K562 (cell line): ENCODE measurements around the gene UBE2N. TPM values are rescaled to one million over a fixed set of nuclear protein-coding genes. Genes with fewer than 3 reads are reported as not detected.

Experiments
- ATAC-seq: fragments of 200-7000 bp; cut with Tn5 transposase; 3 replicates; pipeline ENCODE4 v1.9.1; 2020; ENCODE audit warnings: moderate library complexity
- BruUV-seq: library from RNA; stranded (reverse); fragments of 400-500 nt; replicated peaks from 2 replicates; lab custom pipeline; 2021; lab: Mats Ljungman, UMichigan
- CTCF ChIA-PET: fragments of 300-600 bp; formaldehyde crosslinking; extraction: SDS; loops from one replicate; lab custom pipeline; 2021; ENCODE audit warnings: low intra/inter-chr PET ratio; lab: Yijun Ruan, JAX
- POLR2A ChIA-PET: fragments of 300-600, 350-650 bp; sonication (Branson Sonifier 250); formaldehyde crosslinking; extraction: SDS; loops from one replicate; lab custom pipeline; 2021; ENCODE audit warnings: antibody characterized with exemption, inconsistent platforms; lab: Yijun Ruan, JAX
- DNase-seq, 4 experiments: peaks; one replicate each; pipeline versions ENCODE4 v3.0.0 to v3.0.0-alpha.2; 2011 to 2018; ENCODE audit warnings: low spot score in 3 of 4, mixed read lengths in 3 of 4; ENCODE audit errors: extremely low read depth in 1 of 4
- FAIRE-seq: peaks from 2 replicates; lab custom pipeline; 2011; peaks lifted over from hg19 to GRCh38; lab: Jason Lieb, UNC
- H2AFZ ChIP-seq: 2 replicates; pipeline ENCODE4 v1.6.0; 2011; ENCODE audit warnings: low read depth, low read length, control low read depth, inconsistent platforms
- H3K27ac ChIP-seq: fragments of 200-600 bp; 3 replicates; pipeline ENCODE4 v1.8.0; 2011; ENCODE audit warnings: low read depth, mild to moderate bottlenecking, control low read depth, inconsistent platforms, low read length, moderate library complexity, mixed read lengths; ENCODE audit errors: extremely low read depth
- H3K27me3 ChIP-seq, 2 experiments: fragments of 300-600 bp in 1 of 2; 2 replicates in 1 of 2; 3 replicates in 1 of 2; pipeline versions ENCODE4 v1.6.0 to v1.8.0; 2011; ENCODE audit warnings: inconsistent platforms in 2 of 2, low read length in 2 of 2, mild to moderate bottlenecking in 1 of 2, mixed read lengths in 1 of 2, moderate library complexity in 1 of 2; ENCODE audit not compliant: control insufficient read depth in 2 of 2, insufficient read depth in 2 of 2
- H3K36me3 ChIP-seq: fragments of 300-600 bp; 3 replicates; pipeline ENCODE4 v1.8.0; 2011; ENCODE audit warnings: mild to moderate bottlenecking, low read length, inconsistent platforms; ENCODE audit not compliant: control insufficient read depth, insufficient read depth
- H3K4me1 ChIP-seq, 2 experiments: fragments of 200-600 bp in 1 of 2; replicated peaks in 1 of 2; 2 replicates in 1 of 2; 3 replicates in 1 of 2; pipeline versions ENCODE4 v1.5.1 to v1.8.0; 2011; ENCODE audit warnings: inconsistent platforms in 2 of 2, low read length in 2 of 2, mild to moderate bottlenecking in 1 of 2, mixed read lengths in 1 of 2, moderate library complexity in 1 of 2; ENCODE audit not compliant: control insufficient read depth in 2 of 2, insufficient read depth in 2 of 2
- H3K4me2 ChIP-seq: 2 replicates; pipeline ENCODE4 v1.6.1; 2011; ENCODE audit warnings: low read length, control low read depth, inconsistent platforms, mixed read lengths; ENCODE audit not compliant: insufficient read depth
- H3K4me3 ChIP-seq: fragments of 200-600 bp; sonication (generic), shearing (Covaris generic); 2 replicates; pipeline ENCODE4 v1.5.1; 2016; ENCODE audit warnings: control low read depth, inconsistent platforms
- H3K79me2 ChIP-seq: fragments of 200-600 bp; 3 replicates; pipeline ENCODE4 v1.8.0; 2011; ENCODE audit warnings: low read length, inconsistent platforms; ENCODE audit not compliant: control insufficient read depth, insufficient read depth
- H3K9ac ChIP-seq, 2 experiments: 2 replicates each; pipeline versions ENCODE4 v1.6.0 to v1.6.1; 2011; ENCODE audit warnings: low read depth in 2 of 2, low read length in 2 of 2, control low read depth in 1 of 2, inconsistent platforms in 1 of 2, mild to moderate bottlenecking in 1 of 2, mixed read lengths in 1 of 2; ENCODE audit not compliant: insufficient read depth in 1 of 2
- H3K9me1 ChIP-seq: one replicate; pipeline ENCODE4 v1.6.0; 2011; ENCODE audit warnings: inconsistent platforms, mild to moderate bottlenecking, low read length, moderate library complexity; ENCODE audit not compliant: control insufficient read depth, insufficient read depth
- H3K9me3 ChIP-seq: replicated peaks from 2 replicates; pipeline ENCODE4 v1.5.1; 2011; ENCODE audit warnings: low read depth, low read length, inconsistent platforms; ENCODE audit not compliant: control insufficient read depth, insufficient read depth
- H4K20me1 ChIP-seq: replicated peaks from 2 replicates; pipeline ENCODE4 v1.6.1; 2011; ENCODE audit warnings: low read length, inconsistent platforms, mixed read lengths; ENCODE audit not compliant: control insufficient read depth, insufficient read depth
- CTCF ChIP-seq, 3 experiments: IDR thresholded peaks in 2 of 3; conservative IDR thresholded peaks in 1 of 3; 2 replicates each; pipeline ENCODE4 v1.5.1; 2011 to 2012; ENCODE audit warnings: low read length in 3 of 3, mild to moderate bottlenecking in 3 of 3, control low read depth in 2 of 3, improper control_type of control experiment in 1 of 3, inconsistent platforms in 1 of 3, low read depth in 1 of 3, mixed read lengths in 1 of 3, moderate library complexity in 1 of 3; ENCODE audit not compliant: insufficient read depth in 2 of 3
- POLR2AphosphoS5 ChIP-seq: IDR thresholded peaks from 2 replicates; pipeline ENCODE4 v1.6.1; 2011; ENCODE audit warnings: mild to moderate bottlenecking, low read depth, low read length, moderate library complexity; ENCODE audit not compliant: control insufficient read depth, insufficient read depth
- WGBS: fragments of 100-300 bp; shearing (Covaris generic); methylation state at CpG from one replicate; pipeline ENCODE4 v1.1.6; 2016; ENCODE audit warnings: low coverage, mixed read lengths; ENCODE audit not compliant: insufficient coverage; ENCODE audit errors: missing lambda C conversion rate; 5-methylcytosine and 5-hydroxymethylcytosine counted together
- in situ Hi-C: fragments of 300-500 bp; cut with MboI; formaldehyde crosslinking; loops from 4 replicates; pipeline ENCODE4 v1.15.0; 2018; ENCODE audit warnings: inconsistent platforms, mixed read lengths
- intact Hi-C: fragments of 100-400 bp; cut with micrococcal nuclease; formaldehyde crosslinking; loops from 2 replicates; pipeline ENCODE4 v1.14.2; 2022
- polyA plus RNA-seq, 8 experiments: library from polyadenylated mRNA; depleted of rRNA in 4 of 8; stranded (reverse) in 5 of 8; unstranded in 3 of 8; fragments of >200 nt; fragmentation: Nextera tagmentation in 2 of 8; fragmentation: Illumina TruSeq in 1 of 8; extraction: Ambion mirVana in 2 of 8; extraction: Trizol in 1 of 8; gene quantifications; 2 replicates each; pipeline versions ENCODE4 v1.2.1 to v1.2.3, GENCODE V29; 2011 to 2014; ENCODE audit warnings: inconsistent platforms in 1 of 8, missing spikeins in 1 of 8
- total RNA-seq, 7 experiments: library from RNA; depleted of rRNA in 6 of 7; stranded (reverse); fragments of >200 nt in 6 of 7; fragmentation: Illumina TruSeq in 2 of 7; extraction: Trizol in 2 of 7; gene quantifications; 2 replicates each; pipeline versions ENCODE4 v1.2.1 to v1.2.3, GENCODE V29; 2011 to 2021; ENCODE audit warnings: low replicate concordance in 1 of 7

UBE2N gene
- total and polyA plus RNA-seq, 9 of the 15 experiments (the other 6 are each of a cell fraction or from before 2014, with no cell fraction given): 189 to 826 (median 260) TPM

- in situ Hi-C loops: loop anchor here (25.0 kb wide), 2 partner anchors 421 to 621 kb away; no protein-coding TSS in a partner anchor
Observed at GRCh38 chr12:93407963-93408283, 33.8 kb downstream of the UBE2N start.

More at GRCh38 chr12:93407963-93408283, 33.8 kb downstream of the UBE2N start:
- TF ChIP-seq CTCF (IDR thresholded peaks at IDR 0.05 in 2 of 3, conservative IDR thresholded peaks at IDR 0.05 in 1 of 3; ENCODE audit: insufficient read depth in 2 of 3, low read depth in 1 of 3, low read length in 3 of 3) (no peak), POLR2AphosphoS5 (0 out of 2 replicates have a peak, but pooled peaks have one; percentile 36)
- H3K27me3 ChIP-seq: no peaks in the 10 kb centered on the region
- no peak for DNase-seq
- WGBS: 78% methylated on average over 2 of the region's 2 CpGs
- H3K36me3 ChIP-seq: peaks cover 60% of the 10 kb centered on the region
- no peaks in the 10 kb centered on the region; the same call in 1 of the 2 replicates for H4K20me1 ChIP-seq
- no peak overlapping the region for H3K4me3 ChIP-seq
- FAIRE-seq: no peak
- H3K9me1 ChIP-seq: no peaks in the 10 kb centered on the region
- H3K9me3 ChIP-seq: no peaks in the 10 kb centered on the region
- H3K27ac ChIP-seq: no peak overlapping the region
- intact Hi-C loops: no loop called here
- POLR2A ChIA-PET: interaction anchor here (0.8 to 1.3 kb wide), 4 partner anchors 12 to 694 kb away, joined by 3 to 6 read pairs (median 4); no protein-coding TSS in a partner anchor
- H3K4me1 ChIP-seq: no peaks in the 10 kb centered on the region; a peak in 1 of 5 replicates
- CTCF ChIA-PET: no interaction called here
- BruUV-seq: no TSS peak
- H3K9ac ChIP-seq: no peak overlapping the region
- no peak overlapping the region for H2AFZ ChIP-seq
- peaks cover 23% of the 10 kb centered on the region for H3K79me2 ChIP-seq
- no peak for ATAC-seq
- H3K4me2 ChIP-seq: no peak overlapping the region
